Neutrophil (primary cell): ENCODE data around the gene RIMKLA.

Experiments used
- H3K27ac ChIP-seq: fragments of 200-600 bp; sonication (generic); 2 replicates; pipeline ENCODE4 v1.5.1; 2016; ENCODE audit warnings: mild to moderate bottlenecking, moderate library complexity
- H3K27me3 ChIP-seq: fragments of 200-600 bp; sonication (generic); 2 replicates; pipeline ENCODE4 v1.6.0; 2016; ENCODE audit warnings: mild to moderate bottlenecking
- H3K36me3 ChIP-seq: fragments of 200-600 bp; sonication (generic); 2 replicates; pipeline ENCODE4 v1.5.1; 2017
- H3K4me1 ChIP-seq, 2 experiments: fragments of 200-600 bp in 1 of 2; sonication (generic) in 1 of 2; 1 replicate in 1 of 2; 2 replicates in 1 of 2; pipeline versions ENCODE4 v1.5.1 to v1.6.1; 2013 to 2016; ENCODE audit warnings: low read depth in 1 of 2, low read length in 1 of 2, mild to moderate bottlenecking in 1 of 2, moderate library complexity in 1 of 2; ENCODE audit not compliant: control insufficient read depth in 1 of 2, insufficient read depth in 1 of 2
- H3K4me3 ChIP-seq, 2 experiments: fragments of 200-600 bp in 1 of 2; sonication (generic) in 1 of 2; 1 replicate in 1 of 2; 2 replicates in 1 of 2; pipeline ENCODE4 v1.5.1; 2013 to 2016; ENCODE audit warnings: low read depth in 1 of 2, low read length in 1 of 2, mild to moderate bottlenecking in 1 of 2, moderate library complexity in 1 of 2
- H3K9me3 ChIP-seq: fragments of 200-600 bp; sonication (generic); 2 replicates; pipeline ENCODE4 v1.5.1; 2016
- CTCF ChIP-seq: fragments of 200-600 bp; sonication (generic); IDR thresholded peaks from 2 replicates; pipeline ENCODE4 v1.5.1; 2016; ENCODE audit warnings: antibody characterized with exemption

RIMKLA gene

GRCh38 chr1:42449256-42449655 is 68.7 kb downstream of the RIMKLA start:
- Histone ChIP-seq H3K36me3 (no peaks in the 10 kb centered on the region), H3K27ac (no peak overlapping the region), H3K4me3 (no peak overlapping the region), H3K27me3 (no peaks in the 10 kb centered on the region), H3K9me3 (no peaks in the 10 kb centered on the region), H3K4me1 (no peaks in the 10 kb centered on the region)
- TF ChIP-seq CTCF: no peak

DNA sequence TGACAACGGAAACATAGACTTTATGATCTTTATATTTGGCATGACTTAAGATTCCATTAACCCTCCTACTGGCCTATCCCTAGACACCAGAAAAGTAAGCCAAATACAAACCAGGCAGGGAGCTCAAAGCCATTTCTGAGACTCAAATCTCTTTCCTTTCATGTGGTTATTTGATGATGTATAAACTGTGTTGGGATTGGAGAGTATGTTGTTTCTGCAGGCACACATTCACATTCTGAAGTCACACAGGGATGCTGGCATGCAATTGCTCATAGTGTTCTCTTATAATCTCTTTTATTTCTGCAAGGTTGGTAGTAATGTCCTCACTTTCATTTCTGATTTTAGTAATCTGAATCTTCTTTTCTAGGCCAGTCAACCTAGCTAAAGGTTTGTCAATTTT is 69.5 kb downstream of the RIMKLA start:
- TF ChIP-seq CTCF: no peak
- no peaks in the 10 kb centered on the region for H3K27me3 ChIP-seq
- no peak overlapping the region for H3K4me3 ChIP-seq

GRCh38 chr1:42453386-42453785 is 72.8 kb downstream of the RIMKLA start:
- Histone ChIP-seq H3K27ac (no peak overlapping the region), H3K36me3 (peaks cover 11% of the 10 kb centered on the region), H3K27me3 (no peaks in the 10 kb centered on the region), H3K4me3 (no peak overlapping the region), H3K9me3 (no peaks in the 10 kb centered on the region), H3K4me1 (peaks cover 17 to 19% of the 10 kb centered on the region in 2 experiments)
- TF ChIP-seq CTCF: no peak

More for the DNA sequence above, 69.5 kb downstream of the RIMKLA start:
- H3K4me1 ChIP-seq: no peaks in the 10 kb centered on the region
- no peaks in the 10 kb centered on the region for H3K9me3 ChIP-seq
- no peak overlapping the region for H3K27ac ChIP-seq
- H3K36me3 ChIP-seq: no peaks in the 10 kb centered on the region

DNA sequence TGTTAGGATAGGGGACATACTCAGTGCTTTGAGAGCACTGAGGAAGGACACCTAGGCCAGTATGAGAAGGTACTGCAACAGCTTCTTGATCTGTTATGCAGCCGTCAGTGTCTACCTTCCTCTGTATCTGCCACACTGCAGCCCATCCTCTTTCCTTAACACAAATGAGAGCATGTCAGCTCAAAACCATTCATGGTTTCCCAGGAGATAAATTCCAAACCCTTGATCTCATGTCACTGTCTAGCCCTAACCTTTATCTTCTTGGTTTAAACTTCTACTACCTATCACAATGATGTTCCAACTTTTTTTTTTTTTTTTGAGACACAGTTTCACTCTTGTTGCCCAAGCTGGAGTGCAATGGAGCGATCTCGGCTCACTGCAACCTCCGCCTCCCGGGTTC is 73.8 kb downstream of the RIMKLA start:
- H3K9me3 ChIP-seq: no peaks in the 10 kb centered on the region
- peaks cover 17 to 19% of the 10 kb centered on the region in 2 experiments for H3K4me1 ChIP-seq
- no peak overlapping the region for H3K27ac ChIP-seq
- H3K36me3 ChIP-seq: peaks cover 21% of the 10 kb centered on the region
- H3K27me3 ChIP-seq: no peaks in the 10 kb centered on the region
- H3K4me3 ChIP-seq: no peak overlapping the region
- TF ChIP-seq CTCF: no peak

- TF ChIP-seq CTCF: peak; percentile 64
- Histone ChIP-seq H3K27me3 (no peaks in the 10 kb centered on the region), H3K9me3 (no peaks in the 10 kb centered on the region), H3K27ac (peak within 1 kb of the TSS; percentile 90), H3K36me3 (peaks cover 39% of the 10 kb centered on the region), H3K4me1 (peaks cover 17 to 19% of the 10 kb centered on the region in 2 experiments), H3K4me3 (peak within 1 kb of the TSS; percentile 84 to 99)
Measured at GRCh38 chr1:42456010-42456753, 75.6 kb downstream of the RIMKLA start, which contains the start of the genes PPCS and ZMYND12. Gene PPCS, plus strand, starts transcription at chr1:42456543. Its CDS starts 23 bp downstream, at chr1:42456566. Gene ZMYND12, minus strand, starts transcription at chr1:42456022. Its CDS starts 25 bp downstream, at chr1:42455997.
